GM23338 (cell line): ENCODE data around the gene PARVB. TPM values are rescaled to one million over a fixed set of nuclear protein-coding genes. Genes with fewer than 3 reads are reported as not detected.
"Not testable (repeated sequence)": the region's sequence is repeated elsewhere in the genome, so short reads cannot be mapped to it uniquely, and the experiment has no call there.

Experiments
- ATAC-seq: fragments of 200-7000 bp; cut with Tn5 transposase; 3 replicates; pipeline ENCODE4 v1.9.1; 2020
- DNase-seq: peaks from one replicate; pipeline ENCODE4 v3.0.0-alpha.2; 2015; ENCODE audit warnings: low spot score
- H2AFZ ChIP-seq: fragments of 200-600 bp; sonication (generic); 2 replicates; pipeline ENCODE4 v1.8.0; 2016; ENCODE audit warnings: antibody characterized with exemption, mild to moderate bottlenecking, moderate library complexity
- H3F3A ChIP-seq: fragments of 200-600 bp; sonication (generic); replicated peaks from 2 replicates; pipeline ENCODE4 v1.8.0; 2017; ENCODE audit warnings: antibody characterized with exemption, mixed run types, low read depth
- H3K27ac ChIP-seq: fragments of 200-600 bp; sonication (generic); 2 replicates; pipeline ENCODE4 v1.6.1; 2016; ENCODE audit warnings: low read depth
- H3K27me3 ChIP-seq: fragments of 200-600 bp; sonication (generic); 2 replicates; pipeline ENCODE4 v1.8.0; 2016; ENCODE audit warnings: mild to moderate bottlenecking, mixed run types, moderate library complexity; ENCODE audit not compliant: insufficient read depth
- H3K36me3 ChIP-seq: fragments of 200-600 bp; sonication (generic); 2 replicates; pipeline ENCODE4 v1.8.0; 2016; ENCODE audit warnings: mild to moderate bottlenecking; ENCODE audit not compliant: insufficient read depth
- H3K4me1 ChIP-seq: fragments of 200-600 bp; sonication (generic); 2 replicates; pipeline ENCODE4 v1.8.0; 2016; ENCODE audit warnings: mild to moderate bottlenecking, moderate library complexity; ENCODE audit not compliant: insufficient read depth
- H3K4me2 ChIP-seq: fragments of 200-600 bp; sonication (generic); 2 replicates; pipeline ENCODE4 v1.7.1; 2017; ENCODE audit warnings: mixed run types
- H3K4me3 ChIP-seq: fragments of 200-600 bp; sonication (generic); 2 replicates; pipeline ENCODE4 v1.6.1; 2016; ENCODE audit warnings: mixed run types
- H3K79me2 ChIP-seq: fragments of 200-600 bp; sonication (generic); replicated peaks from 2 replicates; pipeline ENCODE4 v1.8.0; 2017; ENCODE audit warnings: mild to moderate bottlenecking; ENCODE audit not compliant: insufficient read depth
- H3K9me2 ChIP-seq: fragments of 200-600 bp; sonication (generic); 2 replicates; pipeline ENCODE4 v1.8.0; 2017; ENCODE audit not compliant: insufficient read depth
- H4K20me1 ChIP-seq: fragments of 200-600 bp; sonication (generic); replicated peaks from 2 replicates; pipeline ENCODE4 v1.8.0; 2017; ENCODE audit warnings: mild to moderate bottlenecking; ENCODE audit not compliant: insufficient read depth
- H3K27ac Mint-ChIP-seq: 2 replicates; pipeline ENCODE4 v1.8.0; 2020; ENCODE audit warnings: inconsistent platforms, mild to moderate bottlenecking, moderate library complexity, mixed read lengths
- H3K27me3 Mint-ChIP-seq: 3 replicates; pipeline ENCODE4 v1.8.0; 2022; ENCODE audit warnings: low read depth, mild to moderate bottlenecking, moderate library complexity, mixed read lengths, inconsistent platforms; ENCODE audit not compliant: insufficient read depth, poor library complexity
- H3K36me3 Mint-ChIP-seq: 3 replicates; pipeline ENCODE4 v1.8.0; 2021; ENCODE audit warnings: low read depth, mild to moderate bottlenecking, inconsistent platforms, moderate library complexity, mixed read lengths
- H3K4me1 Mint-ChIP-seq: 3 replicates; pipeline ENCODE4 v1.8.0; 2020; ENCODE audit warnings: mild to moderate bottlenecking, inconsistent platforms, mixed read lengths
- H3K4me3 Mint-ChIP-seq: 3 replicates; pipeline ENCODE4 v1.8.0; 2021; ENCODE audit warnings: moderate library complexity, mild to moderate bottlenecking, inconsistent platforms, mixed read lengths
- H3K9me3 Mint-ChIP-seq: 3 replicates; pipeline ENCODE4 v1.8.0; 2020; ENCODE audit warnings: moderate library complexity, mild to moderate bottlenecking, inconsistent platforms, mixed read lengths
- ETS1 ChIP-seq: IDR thresholded peaks from 2 replicates; pipeline ENCODE4 v1.6.1; 2016; ENCODE audit warnings: antibody characterized with exemption
- JUNB ChIP-seq: IDR thresholded peaks from one replicate; pipeline ENCODE4 v1.6.1; 2016; ENCODE audit warnings: antibody characterized with exemption; ENCODE audit not compliant: unreplicated experiment
- ZNF462 ChIP-seq: fragments of 250-450 bp; sonication (Bioruptor Pico); IDR thresholded peaks from 2 replicates; pipeline ENCODE4 v1.5.0; 2020; ENCODE audit warnings: mild to moderate bottlenecking, moderate library complexity
- polyA plus RNA-seq: library from polyadenylated mRNA; unstranded; fragments of >200 nt; fragmentation: Nextera tagmentation; extraction: Ambion mirVana; gene quantifications from 2 replicates; pipeline ENCODE4 v1.2.1, GENCODE V29; 2016
- total RNA-seq: library from RNA; depleted of rRNA; stranded (reverse); fragments of >200 nt; shearing (Covaris generic); gene quantifications from 2 replicates; pipeline ENCODE4 v1.2.3, GENCODE V29; 2014

PARVB gene
- total and polyA plus RNA-seq, 2 experiments from 2014 or later = 4.3 to 7.7 TPM

GRCh38 chr22:44055805-44056204, 31.7 kb downstream of the PARVB start:
- H3F3A ChIP-seq = no peaks in the 10 kb centered on the region
- H3K9me2 ChIP-seq = no peaks in the 10 kb centered on the region
- H3K9me3 Mint-ChIP-seq = peaks cover 6% of the 10 kb centered on the region
- H3K27ac ChIP-seq = no peak overlapping the region
- no peak overlapping the region for H3K4me3 ChIP-seq
- no peaks in the 10 kb centered on the region for H3K27me3 ChIP-seq
- no peak overlapping the region for H3K27ac Mint-ChIP-seq
- no peaks in the 10 kb centered on the region for H3K36me3 ChIP-seq
- H3K4me1 ChIP-seq = peaks cover 6% of the 10 kb centered on the region
- no peak for ATAC-seq
- no peak for DNase-seq
- H3K4me1 Mint-ChIP-seq = peaks cover 24% of the 10 kb centered on the region
- H2AFZ ChIP-seq = no peak overlapping the region
- TF ChIP-seq JUNB = no peak
- TF ChIP-seq ETS1 = no peak
- TF ChIP-seq ZNF462 (CRISPR knock-in tag) = no peak
- no peaks in the 10 kb centered on the region for H3K79me2 ChIP-seq
- no peak overlapping the region for H3K4me2 ChIP-seq
- no peaks in the 10 kb centered on the region for H4K20me1 ChIP-seq
- peaks cover 8% of the 10 kb centered on the region for H3K27me3 Mint-ChIP-seq
- H3K4me3 Mint-ChIP-seq = no peak overlapping the region
- H3K36me3 Mint-ChIP-seq = no peaks in the 10 kb centered on the region

- not testable (repeated sequence) for H3K79me2 ChIP-seq, H3K4me1 ChIP-seq, H2AFZ ChIP-seq, H3F3A ChIP-seq, H4K20me1 ChIP-seq, ATAC-seq, H3K9me2 ChIP-seq, H3K4me3 ChIP-seq, H3K27ac ChIP-seq, H3K27ac Mint-ChIP-seq, H3K27me3 ChIP-seq, H3K36me3 ChIP-seq, DNase-seq, H3K4me3 Mint-ChIP-seq, H3K9me3 Mint-ChIP-seq, H3K27me3 Mint-ChIP-seq, H3K4me2 ChIP-seq, H3K36me3 Mint-ChIP-seq
- H3K4me1 Mint-ChIP-seq = peaks cover 16% of the 10 kb centered on the region
Observed at GRCh38 chr22:44056649-44057048, 32.5 kb downstream of the PARVB start.
